ENCODE measurements around the gene IL17C.

- TF ChIP-seq CTCF (IDR thresholded peaks at IDR 0.05) (no peak), EP300 (IDR thresholded peaks at IDR 0.05) (no peak), POLR2A (IDR thresholded peaks at IDR 0.05) (no peak)
Measured at GRCh38 chr16:88658714-88659113, 20.3 kb downstream of the IL17C start.

Measured in ovary (tissue), 3 donors.